Suprapubic skin (tissue), 4 donors: ENCODE data around the gene CISTR.

Experiments used
- CTCF ChIP-seq, 2 donors: fragments of 200-600 bp in 1 of 2; fragments of 450-650 bp in 1 of 2; sonication (generic) in 1 of 2; IDR thresholded peaks; one replicate each; pipeline ENCODE4 v1.5.1; 2016 to 2019; ENCODE audit warnings: antibody characterized with exemption in 2 of 2, mild to moderate bottlenecking in 1 of 2, moderate library complexity in 1 of 2
- EP300 ChIP-seq: sonication (generic); formaldehyde crosslinking; IDR thresholded peaks from one replicate; pipeline ENCODE4 v1.6.1; 2017; ENCODE audit warnings: antibody characterized with exemption
- POLR2A ChIP-seq, 2 donors: fragments of 450-650 bp; IDR thresholded peaks; one replicate each; pipeline ENCODE4 v1.6.1; 2017; ENCODE audit warnings: antibody characterized with exemption in 2 of 2, mild to moderate bottlenecking in 2 of 2, moderate library complexity in 2 of 2
- POLR2AphosphoS5 ChIP-seq, 3 donors: sonication (generic); formaldehyde crosslinking; IDR thresholded peaks; one replicate each; pipeline ENCODE4 v1.6.1; 2017; ENCODE audit warnings: antibody characterized with exemption in 3 of 3

- no peak for TF ChIP-seq POLR2A (IDR thresholded peaks at IDR 0.05)
- TF ChIP-seq CTCF (IDR thresholded peaks at IDR 0.05): no peak
- no peak for TF ChIP-seq POLR2AphosphoS5 (IDR thresholded peaks at IDR 0.05)
- no peak for TF ChIP-seq EP300
Observed at GRCh38 chr12:53734425-53734824, 17.4 kb downstream of the CISTR start.
